Hepatocyte (in vitro differentiated cells): ENCODE results near the gene SYNE4. TPM values are rescaled to one million over a fixed set of nuclear protein-coding genes. Genes with fewer than 3 reads are reported as not detected.

ENCODE experiments used
- DNase-seq: peaks from one replicate; pipeline ENCODE4 v3.0.0-alpha.2; 2016; ENCODE audit warnings: low spot score
- H2AFZ ChIP-seq: fragments of 200-600 bp; sonication (generic); 2 replicates; pipeline ENCODE4 v1.6.0; 2016; ENCODE audit warnings: antibody characterized with exemption, mild to moderate bottlenecking
- H3K27ac ChIP-seq: fragments of 200-600 bp; sonication (generic); 2 replicates; pipeline ENCODE4 v1.5.1; 2016; ENCODE audit warnings: mild to moderate bottlenecking
- H3K27me3 ChIP-seq: fragments of 200-600 bp; sonication (generic); 2 replicates; pipeline ENCODE4 v1.6.1; 2016
- H3K36me3 ChIP-seq: fragments of 200-600 bp; sonication (generic); replicated peaks from 2 replicates; pipeline ENCODE4 v1.5.1; 2016; ENCODE audit warnings: low read depth; ENCODE audit not compliant: insufficient read depth
- H3K4me1 ChIP-seq: fragments of 200-600 bp; sonication (generic); 2 replicates; pipeline ENCODE4 v1.5.1; 2016; ENCODE audit warnings: mild to moderate bottlenecking, moderate library complexity; ENCODE audit not compliant: insufficient read depth
- H3K4me2 ChIP-seq: fragments of 200-600 bp; sonication (generic); 2 replicates; pipeline ENCODE4 v1.6.0; 2016
- H3K4me3 ChIP-seq: fragments of 200-600 bp; sonication (generic); 2 replicates; pipeline ENCODE4 v1.5.1; 2016; ENCODE audit warnings: mild to moderate bottlenecking
- H3K79me2 ChIP-seq: fragments of 200-600 bp; sonication (generic); 2 replicates; pipeline ENCODE4 v1.6.0; 2017; ENCODE audit warnings: mild to moderate bottlenecking
- H3K9me2 ChIP-seq: fragments of 200-600 bp; sonication (generic); replicated peaks from 2 replicates; pipeline ENCODE4 v1.6.0; 2017; ENCODE audit warnings: mild to moderate bottlenecking; ENCODE audit not compliant: insufficient read depth
- H3K9me3 ChIP-seq: fragments of 200-600 bp; sonication (generic); 2 replicates; pipeline ENCODE4 v1.5.1; 2016; ENCODE audit warnings: low read depth, mild to moderate bottlenecking
- H4K20me1 ChIP-seq: fragments of 200-600 bp; sonication (generic); 2 replicates; pipeline ENCODE4 v1.6.0; 2016; ENCODE audit warnings: mild to moderate bottlenecking; ENCODE audit not compliant: insufficient read depth, poor library complexity, severe bottlenecking
- EZH2 ChIP-seq: fragments of 200-600 bp; sonication (generic); IDR thresholded peaks from 2 replicates; pipeline ENCODE4 v1.6.1; 2016; ENCODE audit warnings: antibody characterized with exemption, mild to moderate bottlenecking, borderline replicate concordance
- EZH2phosphoT487 ChIP-seq: fragments of 200-600 bp; sonication (generic); IDR thresholded peaks from one replicate; pipeline ENCODE4 v1.6.1; 2018; ENCODE audit warnings: antibody characterized with exemption, mild to moderate bottlenecking, low read depth, moderate library complexity; ENCODE audit not compliant: unreplicated experiment, severe bottlenecking
- WGBS: methylation state at CpG from one replicate; pipeline ENCODE4 v1.1.6; 2016; ENCODE audit warnings: low lambda C conversion rate; ENCODE audit errors: missing lambda C conversion rate; 5-methylcytosine and 5-hydroxymethylcytosine counted together
- polyA plus RNA-seq: library from polyadenylated mRNA; unstranded; fragments of >200 nt; fragmentation: Nextera tagmentation; extraction: Ambion mirVana; gene quantifications from 2 replicates; pipeline ENCODE4 v1.2.1, GENCODE V29; 2016
- total RNA-seq: library from RNA; depleted of rRNA; stranded (reverse); fragments of >200 nt; gene quantifications from 2 replicates; pipeline ENCODE4 v1.2.3, GENCODE V29; 2014
- TF ChIP-seq, protein P1 (sequence below): fragments of 200-600 bp; sonication (generic); IDR thresholded peaks from 2 replicates; pipeline ENCODE4 v1.5.1; 2016; ENCODE audit warnings: antibody characterized with exemption, mild to moderate bottlenecking; ENCODE audit not compliant: poor library complexity

The SYNE4 gene
- total and polyA plus RNA-seq, 2 experiments from 2014 or later, result 6.5 to 19.8 TPM

DNA sequence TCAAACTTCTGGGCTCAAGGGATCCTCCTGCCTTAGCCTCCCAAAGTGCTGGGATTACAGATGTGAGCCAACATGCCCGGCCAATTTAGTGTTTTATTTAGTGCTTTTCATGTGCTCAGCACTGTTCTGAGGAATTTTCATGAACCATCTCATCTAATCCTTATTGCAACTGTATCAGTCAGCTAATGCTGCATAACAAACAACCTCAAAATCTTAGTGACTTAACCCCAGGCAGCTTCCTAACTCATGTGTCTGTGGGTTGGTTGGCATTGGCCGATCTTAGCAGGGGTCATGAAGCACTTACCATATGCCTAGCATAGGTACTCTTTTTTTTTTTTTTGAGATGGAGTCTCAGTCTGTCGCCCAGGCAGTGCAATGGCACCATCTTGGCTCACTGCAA lies 19.8 kb downstream of the SYNE4 start:
- Histone ChIP-seq H2AFZ (no peak overlapping the region), H3K4me2 (no peak overlapping the region), H3K4me1 (no peaks in the 10 kb centered on the region), H3K4me3 (no peak overlapping the region), H3K9me3 (no peaks in the 10 kb centered on the region), H4K20me1 (no peaks in the 10 kb centered on the region), H3K79me2 (no peaks in the 10 kb centered on the region), H3K27me3 (peaks cover 28% of the 10 kb centered on the region), H3K27ac (no peak overlapping the region), H3K36me3 (no peaks in the 10 kb centered on the region), H3K9me2 (no peaks in the 10 kb centered on the region)
- WGBS, result 84% methylated on average over 3 of the region's 3 CpGs
- no peak for DNase-seq
- TF ChIP-seq EZH2, result no peak
- TF ChIP-seq, protein P1, sequence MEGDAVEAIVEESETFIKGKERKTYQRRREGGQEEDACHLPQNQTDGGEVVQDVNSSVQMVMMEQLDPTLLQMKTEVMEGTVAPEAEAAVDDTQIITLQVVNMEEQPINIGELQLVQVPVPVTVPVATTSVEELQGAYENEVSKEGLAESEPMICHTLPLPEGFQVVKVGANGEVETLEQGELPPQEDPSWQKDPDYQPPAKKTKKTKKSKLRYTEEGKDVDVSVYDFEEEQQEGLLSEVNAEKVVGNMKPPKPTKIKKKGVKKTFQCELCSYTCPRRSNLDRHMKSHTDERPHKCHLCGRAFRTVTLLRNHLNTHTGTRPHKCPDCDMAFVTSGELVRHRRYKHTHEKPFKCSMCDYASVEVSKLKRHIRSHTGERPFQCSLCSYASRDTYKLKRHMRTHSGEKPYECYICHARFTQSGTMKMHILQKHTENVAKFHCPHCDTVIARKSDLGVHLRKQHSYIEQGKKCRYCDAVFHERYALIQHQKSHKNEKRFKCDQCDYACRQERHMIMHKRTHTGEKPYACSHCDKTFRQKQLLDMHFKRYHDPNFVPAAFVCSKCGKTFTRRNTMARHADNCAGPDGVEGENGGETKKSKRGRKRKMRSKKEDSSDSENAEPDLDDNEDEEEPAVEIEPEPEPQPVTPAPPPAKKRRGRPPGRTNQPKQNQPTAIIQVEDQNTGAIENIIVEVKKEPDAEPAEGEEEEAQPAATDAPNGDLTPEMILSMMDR, result no peak
- TF ChIP-seq EZH2phosphoT487, result no peak

DNA sequence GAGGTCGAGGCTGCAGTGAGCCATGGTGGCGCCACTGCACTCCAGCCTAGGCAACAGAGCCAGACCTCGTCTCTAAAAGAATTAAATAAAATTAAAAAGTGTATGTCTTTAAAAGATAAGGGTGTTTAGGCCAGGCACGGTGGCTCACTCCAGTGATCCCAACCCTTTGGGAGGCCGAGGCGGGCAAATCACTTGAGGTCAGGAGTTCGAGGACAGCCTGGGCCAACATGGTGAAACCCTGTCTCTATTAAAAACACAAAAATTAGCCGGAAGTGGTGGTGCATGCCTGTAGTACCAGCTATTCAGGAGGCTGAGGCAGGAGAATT lies 21.1 kb downstream of the SYNE4 start:
- H3K27me3 ChIP-seq, result peaks cover 28% of the 10 kb centered on the region
- 32% methylated on average over 8 of the region's 8 CpGs for WGBS

DNA sequence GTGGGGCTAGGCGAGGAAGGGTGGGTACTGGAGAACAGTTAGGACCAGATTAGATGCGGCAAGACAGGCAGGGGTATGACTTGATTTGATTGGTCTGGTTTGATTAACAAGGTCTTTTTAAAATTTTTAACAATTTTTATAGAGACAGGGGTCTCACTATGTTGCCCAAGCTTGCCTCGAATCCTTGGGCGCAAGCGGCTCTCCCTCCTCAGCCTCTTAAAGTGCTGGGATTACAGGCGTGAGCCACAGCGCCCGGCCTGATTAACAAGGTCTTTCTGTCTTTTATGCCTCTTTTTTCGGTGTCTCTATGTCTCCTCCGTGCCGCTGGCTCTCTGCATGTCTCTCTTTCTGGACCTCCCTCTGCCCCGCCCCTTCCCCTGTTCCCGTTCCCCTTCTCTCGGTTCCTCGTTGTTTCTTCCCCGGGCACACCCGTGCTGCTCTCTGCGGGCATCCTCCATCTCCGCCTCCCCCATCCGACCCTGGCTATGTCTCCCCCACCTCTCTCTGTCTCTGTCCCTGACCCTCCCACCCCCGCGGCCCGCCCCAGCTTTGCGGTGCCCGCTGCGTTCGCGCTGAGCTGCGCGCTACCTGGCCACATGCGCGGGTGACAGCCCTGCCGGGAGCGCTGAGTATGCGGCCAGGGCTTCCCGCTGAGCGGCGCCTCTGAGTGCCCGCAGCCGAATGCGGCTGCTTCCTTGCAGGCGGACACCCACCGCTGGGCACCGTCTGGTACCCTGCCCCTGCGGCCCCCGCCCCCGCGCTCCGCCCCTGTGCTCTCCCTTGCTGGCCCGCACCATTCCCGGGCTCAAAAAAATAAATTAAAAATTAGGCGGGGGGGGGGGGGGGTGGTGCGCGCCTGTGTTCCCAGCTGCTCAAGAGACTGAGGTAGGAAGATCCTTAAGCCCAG lies 21.7 kb downstream of the SYNE4 start:
- peaks cover 28% of the 10 kb centered on the region for H3K27me3 ChIP-seq
- H2AFZ ChIP-seq, result peak overlapping the region; percentile 35
- no peaks in the 10 kb centered on the region for H3K36me3 ChIP-seq
- H3K9me3 ChIP-seq, result no peaks in the 10 kb centered on the region
- no peaks in the 10 kb centered on the region for H4K20me1 ChIP-seq
- DNase-seq, result peak; percentile 34
- 13% methylated on average over 37 of the region's 54 CpGs for WGBS
- H3K4me3 ChIP-seq, result no peak overlapping the region
- TF ChIP-seq, protein P1, result peak; percentile 20
- TF ChIP-seq EZH2 (no peak), EZH2phosphoT487 (no peak)
- no peaks in the 10 kb centered on the region for H3K4me1 ChIP-seq
- no peak overlapping the region for H3K27ac ChIP-seq
- no peaks in the 10 kb centered on the region for H3K9me2 ChIP-seq
- H3K4me2 ChIP-seq, result peak overlapping the region; percentile 96
- no peaks in the 10 kb centered on the region for H3K79me2 ChIP-seq

More for the DNA sequence above, 21.1 kb downstream of the SYNE4 start:
- H4K20me1 ChIP-seq, result no peaks in the 10 kb centered on the region
- H3K4me1 ChIP-seq, result no peaks in the 10 kb centered on the region
- TF ChIP-seq EZH2phosphoT487 (no peak), EZH2 (no peak)
- TF ChIP-seq, protein P1, result no peak
- H3K9me2 ChIP-seq, result no peaks in the 10 kb centered on the region
- no peak for DNase-seq
- H3K4me3 ChIP-seq, result no peak overlapping the region
- H2AFZ ChIP-seq, result peak overlapping the region; percentile 35
- no peaks in the 10 kb centered on the region for H3K9me3 ChIP-seq
- H3K4me2 ChIP-seq, result peak overlapping the region; percentile 96
- H3K36me3 ChIP-seq, result no peaks in the 10 kb centered on the region
- no peak overlapping the region for H3K27ac ChIP-seq
- no peaks in the 10 kb centered on the region for H3K79me2 ChIP-seq
